Sigmoid colon (tissue), 4 donors: ENCODE data around the gene RRP36.

Experiments used
- EP300 ChIP-seq, 4 donors: sonication (generic); formaldehyde crosslinking; IDR thresholded peaks; one replicate each; pipeline ENCODE4 v1.6.1; 2017; ENCODE audit warnings: antibody characterized with exemption in 4 of 4
- POLR2A ChIP-seq, 2 donors: fragments of 450-650 bp; IDR thresholded peaks; one replicate each; pipeline ENCODE4 v1.6.1; 2016; ENCODE audit warnings: antibody characterized with exemption in 2 of 2, mild to moderate bottlenecking in 2 of 2, moderate library complexity in 2 of 2
- POLR2AphosphoS5 ChIP-seq, 4 donors: sonication (generic); formaldehyde crosslinking; IDR thresholded peaks; one replicate each; pipeline ENCODE4 v1.6.1; 2017; ENCODE audit warnings: antibody characterized with exemption in 4 of 4
- TF ChIP-seq, protein P1 (sequence below), 4 experiments: fragments of 450-650 bp in 3 of 4; fragments of 200-600 bp in 1 of 4; IDR thresholded peaks; one replicate each; pipeline ENCODE4 v1.5.1; 2016 to 2019; ENCODE audit warnings: antibody characterized with exemption in 4 of 4, mild to moderate bottlenecking in 3 of 4, moderate library complexity in 2 of 4

DNA sequence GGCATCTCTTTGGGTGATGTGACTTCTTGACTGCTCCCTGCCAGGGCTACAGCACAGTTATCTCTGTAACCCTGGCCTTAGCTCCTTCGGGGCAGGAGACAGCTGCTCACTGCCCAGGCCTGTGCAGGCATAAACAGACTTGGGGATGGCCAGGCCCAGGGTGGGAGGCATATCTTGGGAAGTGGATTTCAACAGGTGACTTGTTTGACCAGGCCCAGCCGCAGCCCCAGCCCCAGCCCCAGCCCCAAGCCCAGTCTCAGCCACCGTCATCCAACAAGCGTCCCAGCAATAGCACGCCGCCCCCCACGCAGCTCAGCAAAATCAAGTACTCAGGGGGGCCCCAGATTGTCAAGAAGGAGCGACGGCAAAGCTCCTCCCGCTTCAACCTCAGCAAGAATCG is 15.2 kb upstream of the RRP36 start:
- TF ChIP-seq POLR2AphosphoS5 (IDR thresholded peaks at IDR 0.05), result no peak
- TF ChIP-seq, protein P1, sequence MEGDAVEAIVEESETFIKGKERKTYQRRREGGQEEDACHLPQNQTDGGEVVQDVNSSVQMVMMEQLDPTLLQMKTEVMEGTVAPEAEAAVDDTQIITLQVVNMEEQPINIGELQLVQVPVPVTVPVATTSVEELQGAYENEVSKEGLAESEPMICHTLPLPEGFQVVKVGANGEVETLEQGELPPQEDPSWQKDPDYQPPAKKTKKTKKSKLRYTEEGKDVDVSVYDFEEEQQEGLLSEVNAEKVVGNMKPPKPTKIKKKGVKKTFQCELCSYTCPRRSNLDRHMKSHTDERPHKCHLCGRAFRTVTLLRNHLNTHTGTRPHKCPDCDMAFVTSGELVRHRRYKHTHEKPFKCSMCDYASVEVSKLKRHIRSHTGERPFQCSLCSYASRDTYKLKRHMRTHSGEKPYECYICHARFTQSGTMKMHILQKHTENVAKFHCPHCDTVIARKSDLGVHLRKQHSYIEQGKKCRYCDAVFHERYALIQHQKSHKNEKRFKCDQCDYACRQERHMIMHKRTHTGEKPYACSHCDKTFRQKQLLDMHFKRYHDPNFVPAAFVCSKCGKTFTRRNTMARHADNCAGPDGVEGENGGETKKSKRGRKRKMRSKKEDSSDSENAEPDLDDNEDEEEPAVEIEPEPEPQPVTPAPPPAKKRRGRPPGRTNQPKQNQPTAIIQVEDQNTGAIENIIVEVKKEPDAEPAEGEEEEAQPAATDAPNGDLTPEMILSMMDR (IDR thresholded peaks at IDR 0.05), result no peak
- no peak for TF ChIP-seq EP300 (IDR thresholded peaks at IDR 0.05)
- TF ChIP-seq POLR2A (IDR thresholded peaks at IDR 0.05), result no peak
